Lower leg skin (tissue), 4 donors: Measurements from ENCODE around the gene HMCN2. TPM values are rescaled to one million over a fixed set of nuclear protein-coding genes. Genes with fewer than 3 reads are reported as not detected.

Experiments
- DNase-seq, 2 donors: peaks; one replicate each; pipeline ENCODE4 v3.0.0-alpha.2; 2019; ENCODE audit warnings: low spot score in 2 of 2
- H3K4me3 ChIP-seq: fragments of 200-600 bp; sonication (generic); 2 replicates; pipeline ENCODE4 v1.5.1; 2017; ENCODE audit warnings: mild to moderate bottlenecking, low read depth; ENCODE audit not compliant: poor library complexity, severe bottlenecking
- CTCF ChIP-seq, 3 donors: fragments of 450-650 bp; IDR thresholded peaks; one replicate each; pipeline ENCODE4 v1.5.1; 2016; ENCODE audit warnings: antibody characterized with exemption in 3 of 3, mild to moderate bottlenecking in 3 of 3, moderate library complexity in 2 of 3
- POLR2A ChIP-seq, 2 donors: fragments of 450-650 bp; IDR thresholded peaks; one replicate each; pipeline ENCODE4 v1.6.1; 2016 to 2017; ENCODE audit warnings: antibody characterized with exemption in 2 of 2, mild to moderate bottlenecking in 1 of 2, moderate library complexity in 1 of 2
- WGBS, 2 donors: methylation state at CpG; one replicate each; pipeline ENCODE4 v1.1.5; 2018; 5-methylcytosine and 5-hydroxymethylcytosine counted together
- intact Hi-C: fragments of 100-400 bp; cut with DNase I; formaldehyde crosslinking; loops from one replicate; pipeline ENCODE4 v1.15.0; 2023; ENCODE audit warnings: low total_unique reads
- total RNA-seq, 4 donors: library from RNA; depleted of rRNA; stranded (reverse); fragments of >200 nt; gene quantifications; one replicate each; pipeline ENCODE4 v1.1.0, GENCODE V29; 2016

HMCN2 gene
- total RNA-seq, 4 donors from 2014 or later: 1.9 to 4.3 (median 3.0) TPM

- WGBS, 2 donors: 36 to 53% methylated on average over 6 of the region's 6 CpGs
- H3K4me3 ChIP-seq: no peak overlapping the region
- intact Hi-C loops: no loop called here
- TF ChIP-seq CTCF (IDR thresholded peaks at IDR 0.05) (no peak), POLR2A (IDR thresholded peaks at IDR 0.05) (no peak)
- no peak for DNase-seq
Measured at GRCh38 chr9:130288393-130288792, 22.8 kb downstream of the HMCN2 start.

DNA sequence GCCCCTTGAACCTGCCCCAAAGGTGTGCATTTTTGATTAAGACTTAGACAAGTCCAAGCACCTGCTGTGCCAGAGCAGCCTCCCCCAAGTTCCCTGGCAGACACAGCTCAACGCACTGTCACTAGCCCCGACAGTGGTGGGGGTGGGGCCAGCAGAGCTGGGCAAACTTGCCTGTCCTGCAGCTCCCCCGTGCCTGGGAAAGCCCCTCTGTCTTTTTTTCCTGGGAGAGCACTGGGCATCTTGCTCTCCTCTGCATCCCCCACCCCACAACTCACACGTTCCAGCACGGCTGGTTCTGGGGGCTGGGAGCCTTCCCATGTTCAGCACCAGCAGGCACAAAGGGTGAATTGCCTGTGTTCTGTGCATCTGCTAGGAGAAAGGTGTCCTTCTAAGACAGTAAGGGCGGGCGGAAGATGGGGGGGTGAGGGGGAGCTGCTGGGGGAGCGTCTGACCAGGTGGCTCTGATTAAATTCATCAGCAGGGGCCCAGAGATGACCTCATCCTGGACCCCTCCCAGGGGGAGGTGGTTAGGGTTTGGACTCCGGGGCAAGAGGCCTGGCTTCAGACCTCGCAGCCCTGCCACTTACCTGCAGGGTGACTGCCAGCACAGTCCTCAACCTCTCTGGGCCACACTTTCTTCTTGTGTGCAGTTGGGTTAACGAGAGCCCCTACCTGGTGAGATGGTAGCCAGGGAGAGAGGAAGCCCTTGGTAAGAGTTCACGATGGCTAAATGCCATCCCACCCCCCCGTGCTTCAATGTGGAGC is 23.5 kb downstream of the HMCN2 start:
- H3K4me3 ChIP-seq: no peak overlapping the region
- intact Hi-C loops: no loop called here
- no peak for TF ChIP-seq POLR2A (IDR thresholded peaks at IDR 0.05)
- TF ChIP-seq CTCF (IDR thresholded peaks at IDR 0.05): no peak
- no peak for DNase-seq
- 38 to 41% methylated on average over 11 to 13 of the region's 13 CpGs for WGBS, 2 donors

DNA sequence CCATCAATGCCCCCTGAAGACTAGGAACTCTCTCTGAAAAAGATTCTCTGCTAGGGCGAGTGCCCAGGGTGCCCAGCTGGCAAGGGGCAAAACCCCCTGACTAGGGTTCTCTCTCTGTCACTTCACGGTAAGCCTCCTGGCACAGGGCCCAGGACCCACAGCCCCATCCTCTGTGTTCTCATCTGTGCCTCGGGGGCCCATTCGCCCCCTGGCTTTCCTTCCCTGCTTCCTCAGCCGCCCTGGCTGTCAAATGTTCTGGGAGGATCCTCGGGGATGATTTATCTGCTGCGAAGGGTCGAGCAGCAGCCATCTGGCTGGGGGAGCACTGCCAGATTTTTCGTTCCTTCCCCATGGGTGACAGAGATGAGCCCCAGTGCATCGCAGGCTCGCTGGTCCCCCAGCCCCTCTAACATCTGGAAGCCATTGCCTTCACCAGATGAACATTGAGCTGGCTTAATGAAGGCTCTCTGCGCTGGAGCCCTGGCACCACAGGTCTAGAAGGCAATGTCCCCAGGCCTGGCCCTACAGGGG is 24.2 kb downstream of the HMCN2 start:
- no peak overlapping the region for H3K4me3 ChIP-seq
- intact Hi-C loops: no loop called here
- no peak for TF ChIP-seq POLR2A (IDR thresholded peaks at IDR 0.05)
- no peak for TF ChIP-seq CTCF (IDR thresholded peaks at IDR 0.05)
- WGBS, 2 donors: 35 to 38% methylated on average over 11 to 12 of the region's 12 CpGs
- DNase-seq: no peak

DNA sequence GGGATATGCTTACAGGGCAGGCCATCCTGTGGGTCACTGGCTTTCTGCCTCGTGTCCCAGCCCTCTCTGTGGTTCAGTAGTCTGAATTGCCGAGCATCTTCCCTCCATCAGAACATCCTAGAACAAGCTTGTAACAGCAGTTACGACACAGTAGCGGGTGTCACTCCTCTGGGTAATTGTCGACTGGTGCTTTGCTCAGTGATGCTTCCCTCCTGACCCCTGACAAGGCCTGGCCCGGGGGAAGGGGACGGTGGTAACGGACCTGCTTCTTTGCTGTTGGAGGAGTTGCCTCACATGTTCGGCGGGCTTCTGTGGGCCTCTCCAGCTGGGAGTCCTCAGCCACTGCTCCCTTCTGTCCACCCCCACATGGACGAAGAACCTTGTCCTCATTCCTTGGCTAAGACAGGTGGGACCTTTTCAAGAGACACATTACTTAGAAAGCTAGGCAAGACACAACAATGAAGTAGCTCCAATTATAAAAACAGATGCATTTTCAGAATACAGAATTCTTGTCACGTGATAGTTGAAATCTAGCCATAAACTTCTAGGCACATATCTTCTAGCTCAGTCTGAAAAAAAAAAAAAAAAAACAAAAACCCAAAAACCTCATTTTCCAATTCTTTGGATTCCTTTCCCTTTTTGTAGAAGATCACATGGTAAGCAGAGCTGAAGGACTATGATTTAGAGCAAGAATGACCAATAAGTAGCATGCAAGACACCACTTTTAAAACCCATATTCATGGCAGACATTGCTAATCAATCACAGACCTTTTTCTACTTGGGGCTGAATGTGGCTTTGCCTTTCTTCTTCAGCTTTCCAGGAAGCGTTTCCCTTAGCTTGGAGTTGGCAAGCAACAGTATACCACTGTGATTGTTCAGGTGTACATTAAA is 25.0 kb downstream of the HMCN2 start:
- WGBS, 2 donors: 60 to 67% methylated on average over 10 to 13 of the region's 13 CpGs
- DNase-seq: peak in 1 of 2 donors; percentile 53
- intact Hi-C loops: no loop called here
- H3K4me3 ChIP-seq: no peak overlapping the region
- TF ChIP-seq POLR2A (IDR thresholded peaks at IDR 0.05): no peak
- TF ChIP-seq CTCF (IDR thresholded peaks at IDR 0.05): no peak

- no peak for DNase-seq
- no peak overlapping the region for H3K4me3 ChIP-seq
- WGBS, 2 donors: 68 to 70% methylated on average over 5 of the region's 5 CpGs
- no peak for TF ChIP-seq POLR2A (IDR thresholded peaks at IDR 0.05)
- TF ChIP-seq CTCF (IDR thresholded peaks at IDR 0.05): no peak
- intact Hi-C loops: no loop called here
Measured at GRCh38 chr9:130291474-130291873, 25.9 kb downstream of the HMCN2 start.
